HEK293 (cell line): ENCODE measurements around the gene SERTAD2.

Experiments used
- PBX3 ChIP-seq: sonication (generic); formaldehyde crosslinking; IDR thresholded peaks from 2 replicates; pipeline ENCODE4 v1.8.1; 2022; ENCODE audit warnings: mild to moderate bottlenecking, moderate library complexity, missing genetic modification reagents
- TF ChIP-seq, protein P1 (sequence below): fragments of 450-650 bp; formaldehyde crosslinking; IDR thresholded peaks from 2 replicates; pipeline ENCODE4 v1.5.1; 2016; ENCODE audit warnings: missing biosample characterization, missing genetic modification characterization

DNA sequence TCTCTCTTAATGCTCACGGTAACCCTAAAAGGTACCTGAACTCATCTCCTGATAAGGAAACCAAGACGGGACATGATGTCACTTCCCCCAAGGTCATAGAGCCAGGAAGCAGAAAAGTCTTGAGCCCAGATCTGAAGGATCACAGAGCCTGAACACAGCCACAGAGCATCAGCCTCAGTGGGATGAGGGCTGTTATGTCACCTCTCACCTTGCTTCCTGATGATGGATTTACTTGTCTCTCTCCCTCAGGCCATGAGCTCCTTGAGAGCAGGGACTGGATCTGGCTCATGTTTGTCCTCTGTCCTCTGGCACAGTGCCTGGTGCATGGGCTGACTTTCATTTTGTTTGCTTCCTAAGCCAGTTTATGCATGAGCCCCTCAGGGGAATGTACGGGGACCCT, 54.2 kb downstream of the SERTAD2 start:
- TF ChIP-seq, protein P1, sequence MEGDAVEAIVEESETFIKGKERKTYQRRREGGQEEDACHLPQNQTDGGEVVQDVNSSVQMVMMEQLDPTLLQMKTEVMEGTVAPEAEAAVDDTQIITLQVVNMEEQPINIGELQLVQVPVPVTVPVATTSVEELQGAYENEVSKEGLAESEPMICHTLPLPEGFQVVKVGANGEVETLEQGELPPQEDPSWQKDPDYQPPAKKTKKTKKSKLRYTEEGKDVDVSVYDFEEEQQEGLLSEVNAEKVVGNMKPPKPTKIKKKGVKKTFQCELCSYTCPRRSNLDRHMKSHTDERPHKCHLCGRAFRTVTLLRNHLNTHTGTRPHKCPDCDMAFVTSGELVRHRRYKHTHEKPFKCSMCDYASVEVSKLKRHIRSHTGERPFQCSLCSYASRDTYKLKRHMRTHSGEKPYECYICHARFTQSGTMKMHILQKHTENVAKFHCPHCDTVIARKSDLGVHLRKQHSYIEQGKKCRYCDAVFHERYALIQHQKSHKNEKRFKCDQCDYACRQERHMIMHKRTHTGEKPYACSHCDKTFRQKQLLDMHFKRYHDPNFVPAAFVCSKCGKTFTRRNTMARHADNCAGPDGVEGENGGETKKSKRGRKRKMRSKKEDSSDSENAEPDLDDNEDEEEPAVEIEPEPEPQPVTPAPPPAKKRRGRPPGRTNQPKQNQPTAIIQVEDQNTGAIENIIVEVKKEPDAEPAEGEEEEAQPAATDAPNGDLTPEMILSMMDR (tag by site-specific recombination), result no peak
- no peak for TF ChIP-seq PBX3 (CRISPR knock-in tag)
